Stimulated activated CD8-positive, alpha-beta memory T cell treated with anti-CD3 and anti-CD28 coated beads, Interleukin-4, amount 100 ng/mL, for 4 hours (primary cell): ENCODE measurements around the gene COL5A1.

ENCODE experiments used
- DNase-seq, 2 donors: peaks; one replicate each; pipeline ENCODE4 v3.0.0-alpha.2; 2020; ENCODE audit warnings: low read depth in 2 of 2, low spot score in 1 of 2

COL5A1 gene

GRCh38 chr9:134641173-134641989, at the start of gene COL5A1:
Gene COL5A1 (plus strand): TSS chr9:134641803. CDS start chr9:134642188, 385 bp downstream.
- DNase-seq = no peak

DNA sequence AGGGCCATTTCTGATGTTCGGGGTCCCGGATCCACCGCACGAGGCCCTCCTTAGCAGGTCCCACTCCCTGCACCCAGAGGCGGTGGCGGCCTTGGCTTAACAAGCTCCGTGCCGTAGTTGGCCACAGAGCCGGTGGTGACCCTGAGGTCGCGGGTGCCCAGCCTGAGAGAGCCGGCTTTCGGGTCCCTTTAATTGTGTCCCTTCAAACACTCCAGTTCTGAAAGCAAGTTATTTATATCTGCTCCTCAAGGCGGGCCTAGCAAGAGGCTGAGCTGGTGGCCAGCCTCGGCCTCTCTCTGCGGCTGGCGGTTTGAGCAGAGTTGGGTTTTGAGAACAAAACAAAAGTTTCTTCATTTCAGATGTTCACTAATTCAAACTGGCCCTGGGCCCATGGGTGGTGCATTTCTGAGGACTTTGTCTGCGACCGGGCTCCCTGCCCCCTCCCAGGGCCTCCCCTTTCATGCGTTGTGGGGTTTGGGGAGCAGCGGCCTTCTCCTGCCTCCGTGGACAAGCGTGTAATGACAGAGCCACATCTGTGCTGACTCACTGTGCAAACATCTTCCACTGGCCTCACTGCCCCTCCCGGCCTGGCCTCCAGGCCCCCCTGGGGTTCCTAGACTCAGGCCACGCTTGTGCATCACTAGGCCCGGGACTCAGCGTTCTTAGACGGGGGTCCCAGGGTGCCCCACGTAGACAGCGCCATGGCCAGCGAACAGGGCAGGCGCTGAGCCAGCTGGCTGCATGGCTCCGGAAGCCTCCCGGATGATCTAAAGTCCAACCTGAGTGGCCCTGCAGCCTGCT, 49.4 kb upstream of the COL5A1 start:
- no peak for DNase-seq

DNA sequence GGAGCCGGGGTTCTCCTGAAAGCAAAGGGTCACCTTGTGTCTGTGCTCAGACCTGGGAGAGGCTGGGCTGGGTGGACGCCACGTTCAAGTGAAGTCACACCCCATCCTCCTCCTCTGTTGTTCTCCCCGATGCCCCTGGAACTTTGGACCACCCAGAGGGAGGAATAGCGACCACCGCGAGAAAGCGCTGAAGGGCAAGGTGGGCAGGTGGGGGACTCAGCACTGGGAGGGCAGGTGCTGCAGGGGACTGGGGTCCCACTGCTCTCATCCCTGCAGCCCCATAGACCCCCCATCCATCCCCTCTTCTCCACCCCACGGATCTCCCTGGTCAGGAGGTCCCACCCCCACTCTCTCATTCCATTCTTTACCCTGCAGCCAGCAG, 48.8 kb upstream of the COL5A1 start:
- no peak for DNase-seq

GRCh38 chr9:134593286-134594077, 48.1 kb upstream of the COL5A1 start:
- DNase-seq = no peak

DNA sequence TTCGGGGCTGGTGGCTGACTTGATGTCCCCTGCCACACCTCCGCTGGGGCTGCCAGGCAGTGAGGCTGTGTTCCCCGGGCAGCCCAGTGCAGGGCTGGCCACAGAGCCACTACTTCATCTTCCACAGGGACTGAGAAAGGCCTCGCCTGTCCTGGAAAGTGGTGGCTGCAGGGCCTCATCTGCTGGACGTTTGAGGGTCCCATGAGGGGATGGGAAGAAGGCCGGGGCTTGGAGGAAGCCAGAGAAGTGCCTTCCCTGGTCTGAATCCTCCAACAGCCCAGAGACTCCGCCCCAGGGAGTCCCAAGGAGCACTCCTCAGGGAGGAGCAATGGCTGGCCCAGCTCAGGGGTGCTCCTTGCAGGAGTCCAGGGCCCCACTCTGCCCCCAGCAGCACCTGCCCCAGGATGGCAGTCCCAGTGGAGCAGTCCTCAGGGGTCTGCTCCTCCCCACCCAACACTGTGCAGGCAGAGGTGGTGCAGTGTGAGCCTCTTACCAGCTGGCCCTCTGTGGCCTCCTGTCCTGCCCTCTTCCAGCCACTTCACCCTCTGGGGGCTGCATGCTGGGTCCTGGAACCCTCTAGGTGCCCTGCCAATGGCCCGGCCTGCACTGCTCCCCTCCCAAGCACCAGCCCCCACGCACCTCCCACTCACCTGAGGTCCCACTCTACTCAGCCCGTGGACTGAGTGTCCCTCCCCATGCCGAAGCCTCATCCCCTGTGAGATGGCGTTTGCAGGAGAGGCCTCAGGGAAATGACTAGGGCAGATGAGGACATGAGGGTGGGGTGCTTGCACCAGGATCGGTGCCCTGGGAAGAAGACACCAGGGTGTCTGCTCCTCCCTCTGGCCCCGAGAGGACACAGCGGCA, 47.3 kb upstream of the COL5A1 start:
- no peak for DNase-seq

GRCh38 chr9:134595014-134595413, 46.6 kb upstream of the COL5A1 start:
- no peak for DNase-seq

DNA sequence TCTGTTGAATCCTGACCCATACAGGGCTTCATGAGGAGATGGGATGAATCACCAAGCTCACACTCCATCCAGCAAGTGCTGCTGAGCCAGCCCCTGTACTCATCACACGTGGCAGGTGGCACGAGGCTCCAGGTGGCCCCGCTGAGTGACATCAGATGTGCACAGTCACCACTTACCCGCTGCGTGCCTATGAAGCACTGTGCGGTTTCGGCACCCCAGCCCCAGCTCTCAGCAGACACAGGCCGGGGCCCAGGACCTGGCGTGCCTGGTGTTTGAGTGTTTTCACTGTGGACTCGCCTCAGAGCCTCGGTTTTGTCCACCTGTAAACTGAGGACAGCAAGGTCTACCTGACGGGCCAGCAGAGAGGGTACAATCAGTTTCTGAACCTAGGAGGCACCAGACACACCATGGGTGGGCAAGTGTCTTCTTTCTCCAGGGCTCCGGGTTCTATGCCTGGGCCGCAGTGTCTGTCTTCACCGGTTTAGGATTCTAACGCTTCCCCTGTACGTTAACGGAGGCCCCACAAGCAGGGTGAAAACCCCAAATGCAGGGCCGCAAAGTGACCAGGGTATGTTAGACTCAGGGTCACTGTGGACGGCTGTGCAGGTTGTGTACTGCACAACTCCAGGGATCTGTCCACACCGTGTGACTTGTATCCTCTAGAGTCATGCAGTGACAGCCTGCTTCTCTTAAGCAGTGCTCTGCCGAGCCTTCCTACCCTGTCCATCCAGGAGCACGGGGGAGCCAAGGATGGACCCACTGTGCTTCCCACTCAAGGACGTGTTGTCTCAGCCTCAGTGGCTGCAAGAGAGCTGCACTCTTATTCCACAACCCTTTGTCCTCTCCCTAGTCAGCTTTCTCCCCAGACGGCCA, 44.3 kb upstream of the COL5A1 start:
- DNase-seq = no peak

GRCh38 chr9:134597957-134598883, 43.4 kb upstream of the COL5A1 start:
- DNase-seq = no peak

DNA sequence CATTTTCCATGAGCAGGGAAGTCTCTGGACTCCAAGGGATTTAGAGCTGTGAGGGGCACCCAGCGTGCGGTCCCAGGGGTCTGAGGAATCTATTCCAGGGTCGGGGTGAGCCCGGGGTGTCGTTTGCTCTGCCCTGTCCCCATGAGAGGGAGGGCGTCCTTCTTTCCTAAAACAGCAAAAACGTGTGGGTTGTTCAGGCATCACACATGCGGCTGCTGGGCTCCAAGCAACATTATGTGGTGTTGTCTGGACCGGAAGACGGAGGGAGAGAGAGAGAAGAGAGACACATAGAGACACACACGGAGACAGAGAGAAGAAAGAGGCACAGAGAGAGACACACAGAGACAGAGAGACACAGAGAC, 42.7 kb upstream of the COL5A1 start:
- no peak for DNase-seq

DNA sequence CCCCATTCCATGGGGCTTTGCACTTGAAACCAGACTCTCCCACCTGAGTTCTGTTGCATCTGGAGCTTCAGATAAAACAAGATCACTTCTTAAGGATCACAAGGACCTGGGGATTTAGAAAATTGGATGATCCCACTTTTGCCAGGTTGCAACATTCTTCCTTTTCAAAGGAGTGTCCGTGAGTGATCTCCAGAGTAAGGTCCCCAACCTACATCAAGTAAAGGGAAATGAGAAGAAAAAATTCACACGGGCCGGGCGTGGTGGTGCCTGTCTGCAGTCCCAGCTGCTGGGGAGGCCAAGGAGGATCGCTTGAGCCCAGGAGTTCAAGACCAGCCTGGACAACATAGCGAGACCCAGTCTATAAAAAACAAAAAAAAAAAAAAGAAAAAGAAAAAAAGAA, 41.2 kb upstream of the COL5A1 start:
- DNase-seq = no peak

GRCh38 chr9:134600836-134601638, 40.6 kb upstream of the COL5A1 start:
- no peak for DNase-seq

GRCh38 chr9:134601764-134602163, 39.8 kb upstream of the COL5A1 start:
- no peak for DNase-seq

GRCh38 chr9:134602547-134603362, 38.8 kb upstream of the COL5A1 start:
- DNase-seq = no peak

GRCh38 chr9:134604834-134605233, 36.8 kb upstream of the COL5A1 start:
- no peak for DNase-seq

DNA sequence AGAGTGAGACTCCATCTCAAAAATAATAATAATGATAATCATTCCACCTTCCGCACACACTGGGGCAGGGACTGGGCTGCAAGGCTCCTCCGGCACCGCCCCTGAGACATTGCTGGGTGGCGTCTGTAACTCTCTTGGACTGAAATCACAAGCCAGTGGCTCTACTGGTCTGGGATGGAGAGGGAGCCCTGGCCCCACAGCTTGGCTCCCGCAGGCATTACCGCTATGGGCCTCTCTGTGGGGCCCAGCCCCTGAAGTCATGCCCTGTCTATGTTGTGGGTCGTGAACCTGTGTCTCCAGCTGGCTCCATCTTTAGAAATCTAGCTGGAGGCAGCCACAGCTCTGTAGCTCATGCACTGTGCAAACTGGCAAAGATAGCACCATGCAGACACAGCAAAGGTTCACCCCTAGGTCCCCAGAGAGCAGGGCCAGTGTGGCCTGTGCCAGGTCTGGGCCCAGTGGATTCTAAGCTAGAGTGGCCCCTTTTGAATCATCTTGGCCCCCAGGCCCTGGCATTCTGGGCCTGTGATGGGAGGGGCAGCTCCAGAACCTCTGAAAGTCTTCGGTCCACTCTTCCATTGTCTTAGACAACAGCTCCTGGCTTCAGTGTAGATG, 36.1 kb upstream of the COL5A1 start:
- no peak for DNase-seq

- DNase-seq = no peak
Measured at GRCh38 chr9:134605966-134606357, 35.6 kb upstream of the COL5A1 start.
